PC-9 (cell line): ENCODE data around the gene VASH2. TPM values are rescaled to one million over a fixed set of nuclear protein-coding genes. Genes with fewer than 3 reads are reported as not detected.
A peak's percentile ranks its signal among the peaks of the same experiment; 100 is the strongest.

Source experiments
- BruUV-seq: library from RNA; stranded (reverse); fragments of 400-500 nt; replicated peaks from 2 replicates; lab custom pipeline; 2021; lab: Mats Ljungman, UMichigan
- CTCF ChIA-PET: fragments of 300-600 bp; sonication (Branson Sonifier 250); formaldehyde crosslinking; loops from one replicate; lab custom pipeline; 2022; ENCODE audit warnings: antibody characterized with exemption; lab: Charles Lee
- POLR2A ChIA-PET: fragments of 300-600 bp; sonication (Branson Sonifier 250); formaldehyde crosslinking; loops from one replicate; lab custom pipeline; 2022; ENCODE audit warnings: antibody characterized with exemption; ENCODE audit not compliant: unreplicated experiment; lab: Charles Lee
- DNase-seq, 2 experiments: peaks; one replicate each; pipeline versions ENCODE4 v3.0.0 to v3.0.0-alpha.2; 2015 to 2022; ENCODE audit warnings: mixed read lengths in 1 of 2
- H2AFZ ChIP-seq: fragments of 200-600 bp; sonication (generic); 2 replicates; pipeline ENCODE4 v1.8.1; 2017; ENCODE audit warnings: antibody characterized with exemption
- H3F3A ChIP-seq: fragments of 200-600 bp; sonication (generic); 2 replicates; pipeline ENCODE4 v1.8.1; 2017; ENCODE audit warnings: antibody characterized with exemption, mild to moderate bottlenecking, low read depth; ENCODE audit not compliant: insufficient read depth
- H3K27ac ChIP-seq: fragments of 200-600 bp; sonication (generic); 2 replicates; pipeline ENCODE4 v1.6.1; 2016; ENCODE audit warnings: mixed run types
- H3K27me3 ChIP-seq: fragments of 200-600 bp; sonication (generic); 2 replicates; pipeline ENCODE4 v1.6.1; 2016; ENCODE audit warnings: low read depth, mixed run types; ENCODE audit not compliant: insufficient read depth
- H3K36me3 ChIP-seq: fragments of 200-600 bp; sonication (generic); 2 replicates; pipeline ENCODE4 v1.6.1; 2016; ENCODE audit warnings: low read depth, mixed run types
- H3K4me1 ChIP-seq: fragments of 200-600 bp; sonication (generic); replicated peaks from 2 replicates; pipeline ENCODE4 v1.6.1; 2016; ENCODE audit warnings: mixed run types; ENCODE audit not compliant: insufficient read depth
- H3K4me2 ChIP-seq: fragments of 200-600 bp; sonication (generic); 2 replicates; pipeline ENCODE4 v1.6.1; 2017; ENCODE audit warnings: mixed run types
- H3K4me3 ChIP-seq: fragments of 200-600 bp; sonication (generic); 2 replicates; pipeline ENCODE4 v1.6.1; 2016; ENCODE audit warnings: mixed run types
- H3K79me2 ChIP-seq: fragments of 200-600 bp; sonication (generic); 2 replicates; pipeline ENCODE4 v1.6.1; 2017; ENCODE audit warnings: low read depth, mixed run types
- H3K9me2 ChIP-seq: fragments of 200-600 bp; sonication (generic); 2 replicates; pipeline ENCODE4 v1.8.1; 2017; ENCODE audit warnings: mild to moderate bottlenecking; ENCODE audit not compliant: insufficient read depth
- H3K9me3 ChIP-seq: fragments of 200-600 bp; sonication (generic); 2 replicates; pipeline ENCODE4 v1.8.1; 2016; ENCODE audit warnings: low read depth; ENCODE audit not compliant: insufficient read depth
- H4K20me1 ChIP-seq: fragments of 200-600 bp; sonication (generic); 2 replicates; pipeline ENCODE4 v1.8.1; 2017; ENCODE audit not compliant: insufficient read depth
- CTCF ChIP-seq: fragments of 200-600 bp; sonication (generic); conservative IDR thresholded peaks from 2 replicates; pipeline ENCODE4 v1.6.1; 2017; ENCODE audit warnings: mixed run types, antibody characterized with exemption, mild to moderate bottlenecking, moderate library complexity
- EZH2 ChIP-seq: fragments of 200-600 bp; sonication (generic); IDR thresholded peaks from 2 replicates; pipeline ENCODE4 v1.8.0; 2017; ENCODE audit warnings: antibody characterized with exemption, low read depth
- intact Hi-C: fragments of 100-400 bp; cut with micrococcal nuclease; formaldehyde crosslinking; loops from one replicate; pipeline ENCODE4 v1.10.0; 2022; ENCODE audit not compliant: unreplicated experiment
- total RNA-seq: library from RNA; stranded (reverse); gene quantifications from 2 replicates; pipeline ENCODE4 v1.2.3, GENCODE V29; 2021

Gene VASH2
- total RNA-seq, 1 experiment from 2014 or later, result not detected

- Histone ChIP-seq H3K27ac (no peak overlapping the region), H3K79me2 (no peaks in the 10 kb centered on the region), H3K9me3 (no peaks in the 10 kb centered on the region), H3K4me1 (no peaks in the 10 kb centered on the region), H3K4me3 (no peak overlapping the region), H3K4me2 (no peak overlapping the region), H3K9me2 (no peaks in the 10 kb centered on the region), H3K36me3 (peaks cover 10% of the 10 kb centered on the region; the same call in 1 of the 2 replicates), H4K20me1 (no peaks in the 10 kb centered on the region), H3K27me3 (no peaks in the 10 kb centered on the region), H3F3A (no peaks in the 10 kb centered on the region; the same call in 1 of the 2 replicates), H2AFZ (no peak overlapping the region)
- BruUV-seq, result no TSS peak
- ChIA-PET POLR2A (no interaction called here), CTCF (no interaction called here)
- intact Hi-C loops, result no loop called here
- no peak for TF ChIP-seq EZH2
- no peak for TF ChIP-seq CTCF
- DNase-seq, result no peak
Measured at GRCh38 chr1:213003256-213003655, 52.9 kb downstream of the VASH2 start.

- no peaks in the 10 kb centered on the region for H3K27me3 ChIP-seq
- H3K4me2 ChIP-seq, result no peak overlapping the region
- no peak overlapping the region for H3K27ac ChIP-seq
- CTCF ChIA-PET, result no interaction called here
- no peaks in the 10 kb centered on the region for H3K9me3 ChIP-seq
- no peak overlapping the region for H2AFZ ChIP-seq
- peaks cover 28% of the 10 kb centered on the region; the same call in 1 of the 2 replicates for H3K36me3 ChIP-seq
- BruUV-seq, result no TSS peak
- TF ChIP-seq EZH2, result no peak
- no peaks in the 10 kb centered on the region for H4K20me1 ChIP-seq
- no peaks in the 10 kb centered on the region for H3K9me2 ChIP-seq
- no peak for DNase-seq
- no peak overlapping the region for H3K4me3 ChIP-seq
- POLR2A ChIA-PET, result no interaction called here
- intact Hi-C loops, result no loop called here
- peaks cover 1% of the 10 kb centered on the region; the same call in 1 of the 2 replicates for H3K4me1 ChIP-seq
- H3F3A ChIP-seq, result no peaks in the 10 kb centered on the region; the same call in 1 of the 2 replicates
- H3K79me2 ChIP-seq, result peaks cover 17% of the 10 kb centered on the region
Measured at GRCh38 chr1:213008564-213008963, 58.2 kb downstream of the VASH2 start.

GRCh38 chr1:213014642-213015041 is 64.3 kb downstream of the VASH2 start:
- TSS peak; percentile 61 for BruUV-seq
- peaks cover 33% of the 10 kb centered on the region for H3K79me2 ChIP-seq
- H3K4me1 ChIP-seq, result peaks cover 15% of the 10 kb centered on the region; the same call in 1 of the 2 replicates
- H3F3A ChIP-seq, result no peaks in the 10 kb centered on the region
- no peaks in the 10 kb centered on the region for H3K9me2 ChIP-seq
- CTCF ChIA-PET, result no interaction called here
- no peaks in the 10 kb centered on the region for H3K9me3 ChIP-seq
- intact Hi-C loops, result loop anchor here (1.0 to 5.0 kb wide), 2 partner anchors 37 to 1298 kb away; partner anchors contain the start of gene RPS6KC1
- H2AFZ ChIP-seq, result peak overlapping the region; percentile 92
- H3K4me3 ChIP-seq, result peak overlapping the region; percentile 81
- TF ChIP-seq EZH2 (no peak), CTCF (no peak)
- H4K20me1 ChIP-seq, result no peaks in the 10 kb centered on the region
- no peaks in the 10 kb centered on the region for H3K27me3 ChIP-seq
- H3K4me2 ChIP-seq, result peak overlapping the region; percentile 92
- POLR2A ChIA-PET, result interaction anchor here (0.5 kb wide), 1 partner anchor 214 kb away, joined by 4 read pairs; no protein-coding TSS in a partner anchor
- 0 out of 2 replicates have a peak, but pooled peaks cover 15% of the 10 kb centered on the region for H3K36me3 ChIP-seq
- H3K27ac ChIP-seq, result peak overlapping the region; percentile 65
- no peak for DNase-seq
